GM13977 (cell line): ENCODE measurements around the gene CCDC106.

ENCODE experiments used
- DNase-seq: peaks from one replicate; pipeline ENCODE4 v3.0.0; 2012; ENCODE audit warnings: low spot score
- CTCF ChIP-seq: IDR thresholded peaks from 2 replicates; pipeline ENCODE4 v1.5.1; 2012; ENCODE audit warnings: mild to moderate bottlenecking, control low read depth; ENCODE audit not compliant: insufficient read depth; ENCODE audit errors: extremely low read depth, missing control alignments
- in situ Hi-C: fragments of 300-500 bp; cut with MboI; formaldehyde crosslinking; loops from one replicate; pipeline ENCODE4 v1.12.0; 2022; ENCODE audit warnings: low sequenced_read_pairs, low pct_unique_long_range_greater_than_20kb, mixed read lengths, inconsistent platforms; ENCODE audit not compliant: unreplicated experiment

CCDC106 gene

GRCh38 chr19:55659822-55660221 is 11.8 kb downstream of the CCDC106 start:
- TF ChIP-seq CTCF, result no peak
- in situ Hi-C loops, result no loop called here
- DNase-seq, result no peak

DNA sequence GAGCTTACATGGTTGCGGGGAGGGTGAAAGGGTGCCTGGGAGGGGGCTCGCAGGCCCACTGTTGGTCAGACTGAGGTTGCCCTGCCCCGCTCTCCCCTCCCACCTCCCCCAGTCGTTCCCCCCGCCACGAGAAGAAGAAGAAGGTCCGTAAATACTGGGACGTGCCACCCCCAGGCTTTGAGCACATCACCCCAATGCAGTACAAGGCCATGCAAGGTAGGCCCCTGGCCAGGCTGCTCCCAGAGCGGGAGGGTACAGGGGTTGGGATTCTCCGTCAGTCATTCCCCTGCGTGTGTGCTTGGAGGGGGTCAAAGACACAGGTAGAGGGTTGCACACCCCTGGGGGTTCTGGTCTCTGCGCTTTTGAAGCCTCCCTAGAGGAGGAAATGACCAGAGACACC is 12.4 kb downstream of the CCDC106 start:
- no peak for DNase-seq
- TF ChIP-seq CTCF, result no peak
- in situ Hi-C loops, result no loop called here

- no peak for DNase-seq
- TF ChIP-seq CTCF, result no peak
- in situ Hi-C loops, result no loop called here
These were observed 13.0 kb downstream of the CCDC106 start for GRCh38 chr19:55660991-55661390.

DNA sequence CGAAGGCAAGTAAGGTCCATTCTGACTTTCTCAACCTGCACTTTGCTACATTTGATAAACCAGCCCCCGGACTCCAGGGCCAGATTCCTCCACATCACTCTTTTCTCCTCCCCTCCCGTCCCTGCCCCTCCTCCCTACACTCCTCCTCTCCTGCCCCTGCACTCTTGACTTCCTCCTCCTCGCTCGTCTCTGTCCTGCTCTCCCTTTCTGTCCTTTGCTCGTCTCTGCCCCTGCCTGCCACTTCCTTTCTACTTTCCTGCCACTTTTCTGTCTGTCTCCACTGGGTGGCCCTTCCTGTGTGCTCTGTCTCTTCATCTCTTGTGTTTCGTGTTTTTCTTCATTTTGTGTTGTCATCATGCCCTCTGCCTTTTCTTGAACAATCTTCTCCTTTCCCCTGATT is 13.8 kb downstream of the CCDC106 start:
- no peak for TF ChIP-seq CTCF
- in situ Hi-C loops, result no loop called here
- DNase-seq, result no peak

- no peak for TF ChIP-seq CTCF
- in situ Hi-C loops, result no loop called here
- no peak for DNase-seq
These were observed 16.0 kb downstream of the CCDC106 start for GRCh38 chr19:55663846-55664536.

DNA sequence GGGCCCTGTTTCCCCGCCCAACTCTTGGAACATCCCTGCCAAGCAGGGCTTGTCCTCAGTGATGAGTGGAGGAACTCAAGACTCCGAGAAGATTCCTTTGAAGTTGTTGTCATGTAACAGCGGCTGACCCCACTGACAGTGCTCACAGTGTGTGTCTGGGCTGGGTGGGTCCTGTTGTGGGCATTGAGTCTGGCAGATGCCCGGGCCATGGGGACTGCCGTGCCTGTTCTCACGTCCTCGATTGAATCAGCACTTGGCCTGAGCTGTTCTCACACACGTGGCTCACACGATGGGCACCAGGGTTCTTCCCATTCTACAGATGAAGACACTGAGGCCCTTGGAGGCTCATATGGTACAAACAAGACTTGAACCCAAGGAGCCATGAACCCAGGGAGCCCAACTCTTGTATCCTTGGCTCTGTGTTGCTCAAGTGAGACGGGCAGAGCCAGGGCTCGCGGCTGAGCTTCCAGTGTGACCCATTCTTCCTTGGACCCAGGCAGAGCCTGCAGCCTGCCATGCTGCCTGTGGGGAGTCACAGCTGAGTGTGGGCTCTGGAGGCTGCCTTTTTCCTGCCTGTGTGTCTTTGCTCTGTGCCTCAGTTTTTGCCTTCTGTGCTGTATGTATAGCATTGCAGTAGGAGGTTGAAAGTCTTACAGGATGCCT is 18.5 kb downstream of the CCDC106 start:
- no peak for DNase-seq
- in situ Hi-C loops, result no loop called here
- TF ChIP-seq CTCF, result no peak
